HTR-8/SVneo (cell line): ENCODE results near the gene SEZ6.
A peak's percentile ranks its signal among the peaks of the same experiment; 100 is the strongest.

Source experiments
- DNase-seq: peaks from one replicate; pipeline ENCODE4 v3.0.0; 2011; ENCODE audit warnings: low spot score, mixed read lengths; ENCODE audit not compliant: insufficient read length
- FAIRE-seq: peaks from 2 replicates; lab custom pipeline; 2011; peaks lifted over from hg19 to GRCh38; lab: Jason Lieb, UNC

Gene SEZ6

GRCh38 chr17:29005936-29006511 lies at the start of gene SEZ6:
Gene SEZ6, minus strand, starts transcription at chr17:29006033. Its CDS starts 164 bp downstream, at chr17:29005869.
- FAIRE-seq, result peak; percentile 26
- DNase-seq, result peak; percentile 80

GRCh38 chr17:29054835-29055234 lies 49.0 kb upstream of the SEZ6 start:
- no peak for FAIRE-seq
- no peak for DNase-seq

- DNase-seq (no peak), FAIRE-seq (no peak)
Measured at GRCh38 chr17:29051731-29052130, 45.9 kb upstream of the SEZ6 start.

GRCh38 chr17:29051194-29051593 lies 45.4 kb upstream of the SEZ6 start:
- DNase-seq, result no peak
- FAIRE-seq, result no peak

GRCh38 chr17:29050176-29050575 lies 44.3 kb upstream of the SEZ6 start:
- FAIRE-seq (no peak), DNase-seq (no peak)

- FAIRE-seq (no peak), DNase-seq (no peak)
Measured at GRCh38 chr17:29049541-29050145, 43.8 kb upstream of the SEZ6 start.

GRCh38 chr17:29048440-29049368 lies 42.9 kb upstream of the SEZ6 start:
- FAIRE-seq, result peak; percentile 91
- peak; percentile 30 for DNase-seq

GRCh38 chr17:29046473-29046839 lies 40.6 kb upstream of the SEZ6 start:
- no peak for FAIRE-seq

GRCh38 chr17:29045734-29046472 lies 40.1 kb upstream of the SEZ6 start:
- FAIRE-seq (no peak), DNase-seq (no peak)

More at GRCh38 chr17:29046473-29046839, 40.6 kb upstream of the SEZ6 start:
- no peak for DNase-seq

- DNase-seq (no peak), FAIRE-seq (no peak)
Measured at GRCh38 chr17:29045026-29045425, 39.2 kb upstream of the SEZ6 start.

- DNase-seq (no peak), FAIRE-seq (no peak)
Measured at GRCh38 chr17:29043539-29044145, 37.8 kb upstream of the SEZ6 start.

- peak; percentile 26 for FAIRE-seq
Measured at GRCh38 chr17:29042679-29043538, 37.1 kb upstream of the SEZ6 start, which contains the start of gene PIPOX. Gene PIPOX, plus strand, starts transcription at chr17:29043141. Its CDS starts 85 bp downstream, at chr17:29043226.

GRCh38 chr17:29042026-29042678 lies 36.3 kb upstream of the SEZ6 start:
- DNase-seq, result no peak
- FAIRE-seq, result no peak

More at GRCh38 chr17:29042679-29043538, 37.1 kb upstream of the SEZ6 start, which contains the start of gene PIPOX:
- peak; percentile 78 for DNase-seq

- FAIRE-seq, result no peak
- DNase-seq, result no peak
Measured at GRCh38 chr17:29041571-29041970, 35.7 kb upstream of the SEZ6 start.

GRCh38 chr17:29041091-29041490 lies 35.3 kb upstream of the SEZ6 start:
- no peak for DNase-seq

GRCh38 chr17:29039764-29040598 lies 34.1 kb upstream of the SEZ6 start:
- FAIRE-seq (peak; percentile 88), DNase-seq (peak; percentile 65)

More at GRCh38 chr17:29041091-29041490, 35.3 kb upstream of the SEZ6 start:
- no peak for FAIRE-seq

GRCh38 chr17:29038085-29038795 lies 32.4 kb upstream of the SEZ6 start:
- FAIRE-seq (no peak), DNase-seq (no peak)
